Neutrophil (primary cell): ENCODE measurements around the gene ISL2.
A peak's percentile ranks its signal among the peaks of the same experiment; 100 is the strongest.
"Not testable (repeated sequence)": the region's sequence is repeated elsewhere in the genome, so short reads cannot be mapped to it uniquely, and the experiment has no call there.

Experiments used
- H3K27ac ChIP-seq: fragments of 200-600 bp; sonication (generic); 2 replicates; pipeline ENCODE4 v1.5.1; 2016; ENCODE audit warnings: mild to moderate bottlenecking, moderate library complexity
- H3K27me3 ChIP-seq: fragments of 200-600 bp; sonication (generic); 2 replicates; pipeline ENCODE4 v1.6.0; 2016; ENCODE audit warnings: mild to moderate bottlenecking
- H3K36me3 ChIP-seq: fragments of 200-600 bp; sonication (generic); 2 replicates; pipeline ENCODE4 v1.5.1; 2017
- H3K4me1 ChIP-seq, 2 experiments: fragments of 200-600 bp in 1 of 2; sonication (generic) in 1 of 2; 1 replicate in 1 of 2; 2 replicates in 1 of 2; pipeline versions ENCODE4 v1.5.1 to v1.6.1; 2013 to 2016; ENCODE audit warnings: low read depth in 1 of 2, low read length in 1 of 2, mild to moderate bottlenecking in 1 of 2, moderate library complexity in 1 of 2; ENCODE audit not compliant: control insufficient read depth in 1 of 2, insufficient read depth in 1 of 2
- H3K4me3 ChIP-seq, 2 experiments: fragments of 200-600 bp in 1 of 2; sonication (generic) in 1 of 2; 1 replicate in 1 of 2; 2 replicates in 1 of 2; pipeline ENCODE4 v1.5.1; 2013 to 2016; ENCODE audit warnings: low read depth in 1 of 2, low read length in 1 of 2, mild to moderate bottlenecking in 1 of 2, moderate library complexity in 1 of 2
- H3K9me3 ChIP-seq: fragments of 200-600 bp; sonication (generic); 2 replicates; pipeline ENCODE4 v1.5.1; 2016
- TF ChIP-seq, protein P1 (sequence below): fragments of 200-600 bp; sonication (generic); IDR thresholded peaks from 2 replicates; pipeline ENCODE4 v1.5.1; 2016; ENCODE audit warnings: antibody characterized with exemption

The ISL2 gene

DNA sequence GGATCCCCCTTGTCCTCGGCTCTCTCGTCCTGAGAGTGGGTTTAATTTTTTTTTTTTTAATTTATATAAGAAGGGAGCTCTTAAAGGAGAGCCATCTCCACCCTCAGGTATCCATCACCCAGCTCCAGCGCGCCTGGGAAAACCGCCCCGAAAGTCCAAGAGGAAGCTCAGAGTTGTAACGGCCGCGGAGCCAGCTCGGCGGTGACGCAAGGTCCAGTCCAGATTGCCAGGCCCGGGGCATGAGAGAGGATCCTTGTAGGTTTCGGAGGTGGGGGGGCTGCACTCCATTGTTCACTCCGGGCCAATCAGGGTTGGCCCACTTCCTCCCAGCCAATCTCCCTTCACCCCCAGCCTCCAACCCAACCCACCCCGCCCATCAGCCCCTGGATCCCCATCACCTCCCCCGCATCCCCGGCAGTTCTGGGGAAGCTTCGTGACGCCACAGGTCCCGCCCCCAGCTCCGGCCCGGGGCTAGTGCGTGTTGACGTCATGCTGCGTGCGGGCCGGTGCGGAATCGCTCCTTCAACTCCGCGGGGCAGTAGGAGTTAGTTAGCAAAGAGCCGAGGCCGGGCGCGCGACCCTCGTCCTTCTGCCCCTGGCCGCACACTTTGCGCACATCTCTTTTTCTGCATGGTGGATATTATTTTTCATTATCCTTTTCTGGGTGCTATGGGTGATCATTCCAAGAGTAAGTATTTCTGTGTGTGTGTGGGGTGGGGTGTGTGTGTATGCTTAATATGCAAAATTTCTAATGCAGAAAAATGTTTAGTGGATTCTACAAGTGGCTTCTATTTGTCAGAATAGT, at the start of gene ISL2:
Gene ISL2, plus strand, starts transcription at position 520 of the 805 bp plus-strand sequence. Its CDS starts 111 bp downstream, at position 631.
- no peaks in the 10 kb centered on the region for H3K9me3 ChIP-seq
- TF ChIP-seq, protein P1, sequence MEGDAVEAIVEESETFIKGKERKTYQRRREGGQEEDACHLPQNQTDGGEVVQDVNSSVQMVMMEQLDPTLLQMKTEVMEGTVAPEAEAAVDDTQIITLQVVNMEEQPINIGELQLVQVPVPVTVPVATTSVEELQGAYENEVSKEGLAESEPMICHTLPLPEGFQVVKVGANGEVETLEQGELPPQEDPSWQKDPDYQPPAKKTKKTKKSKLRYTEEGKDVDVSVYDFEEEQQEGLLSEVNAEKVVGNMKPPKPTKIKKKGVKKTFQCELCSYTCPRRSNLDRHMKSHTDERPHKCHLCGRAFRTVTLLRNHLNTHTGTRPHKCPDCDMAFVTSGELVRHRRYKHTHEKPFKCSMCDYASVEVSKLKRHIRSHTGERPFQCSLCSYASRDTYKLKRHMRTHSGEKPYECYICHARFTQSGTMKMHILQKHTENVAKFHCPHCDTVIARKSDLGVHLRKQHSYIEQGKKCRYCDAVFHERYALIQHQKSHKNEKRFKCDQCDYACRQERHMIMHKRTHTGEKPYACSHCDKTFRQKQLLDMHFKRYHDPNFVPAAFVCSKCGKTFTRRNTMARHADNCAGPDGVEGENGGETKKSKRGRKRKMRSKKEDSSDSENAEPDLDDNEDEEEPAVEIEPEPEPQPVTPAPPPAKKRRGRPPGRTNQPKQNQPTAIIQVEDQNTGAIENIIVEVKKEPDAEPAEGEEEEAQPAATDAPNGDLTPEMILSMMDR: peak; percentile 16
- peaks cover 63 to 66% of the 10 kb centered on the region in 2 experiments for H3K4me1 ChIP-seq
- peaks cover 7% of the 10 kb centered on the region for H3K36me3 ChIP-seq
- H3K27ac ChIP-seq: peak within 1 kb of the TSS; percentile 88
- peak within 1 kb of the TSS; percentile 71 to 89 for H3K4me3 ChIP-seq
- peaks cover 89% of the 10 kb centered on the region for H3K27me3 ChIP-seq

DNA sequence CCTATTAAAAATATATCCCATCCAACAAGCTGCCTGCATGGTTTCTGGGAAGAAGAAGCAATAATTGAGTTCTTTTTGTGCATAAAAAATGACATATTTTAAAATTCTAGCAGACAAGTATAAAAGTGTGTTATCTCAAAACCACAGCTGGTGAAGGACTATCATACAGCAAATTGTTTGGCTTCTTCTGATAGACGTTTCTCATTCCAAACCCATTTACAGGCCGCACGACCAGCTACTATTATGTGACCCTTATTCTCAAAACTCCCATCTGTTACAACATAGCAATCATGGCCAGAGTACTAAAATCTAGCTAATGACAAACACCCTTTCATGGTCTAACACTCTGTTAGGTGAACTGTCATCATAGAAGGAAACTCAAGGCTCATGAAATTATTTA, 47.0 kb upstream of the ISL2 start:
- no peaks in the 10 kb centered on the region for H3K9me3 ChIP-seq
- no peaks in the 10 kb centered on the region for H3K27me3 ChIP-seq
- peaks cover 40% of the 10 kb centered on the region for H3K36me3 ChIP-seq
- H3K4me3 ChIP-seq: no peak overlapping the region
- TF ChIP-seq, protein P1: no peak
- no peak overlapping the region for H3K27ac ChIP-seq
- no peaks in the 10 kb centered on the region for H3K4me1 ChIP-seq

DNA sequence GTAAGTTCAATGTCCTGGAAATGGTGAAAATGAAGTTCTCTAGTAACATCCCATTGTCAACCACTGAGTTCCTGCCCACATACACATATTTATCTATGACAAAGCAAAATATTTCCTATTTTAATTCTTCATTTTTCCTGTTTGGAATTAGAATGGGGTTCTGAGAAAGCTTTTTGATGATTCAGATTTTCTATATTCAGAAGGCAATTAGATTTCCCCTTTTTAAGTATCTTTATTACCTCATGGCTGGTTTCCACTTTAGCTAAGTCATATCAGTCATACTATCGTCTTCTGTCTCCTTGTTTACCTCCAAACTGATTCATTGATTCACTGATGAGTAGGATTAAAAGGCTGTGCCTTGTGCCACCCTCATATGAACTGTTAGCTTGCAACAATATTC, 43.2 kb upstream of the ISL2 start:
- Histone ChIP-seq H3K36me3 (peaks cover 13% of the 10 kb centered on the region), H3K4me1 (no peaks in the 10 kb centered on the region), H3K27ac (no peak overlapping the region), H3K9me3 (no peaks in the 10 kb centered on the region), H3K27me3 (no peaks in the 10 kb centered on the region), H3K4me3 (no peak overlapping the region)
- TF ChIP-seq, protein P1: no peak

DNA sequence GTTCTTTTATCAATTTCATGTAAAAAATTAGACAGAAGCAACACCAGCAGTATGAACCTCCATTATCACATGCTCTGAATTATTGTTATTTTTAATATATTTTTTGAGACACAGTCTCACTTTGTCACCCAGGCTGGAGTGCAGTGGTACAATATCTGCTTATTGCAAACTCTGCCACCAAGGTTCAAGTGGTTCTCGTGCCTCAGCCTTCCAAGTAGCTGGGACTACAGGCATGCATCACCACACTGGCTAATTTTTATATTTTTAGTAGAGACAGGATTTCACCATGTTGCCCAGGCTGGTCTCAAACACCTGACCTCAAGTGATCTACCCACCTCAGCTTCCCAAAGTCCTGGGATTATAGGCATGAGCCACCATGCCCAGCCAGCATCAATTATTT, 42.1 kb upstream of the ISL2 start:
- H3K27me3 ChIP-seq, H3K4me3 ChIP-seq, H3K9me3 ChIP-seq, H3K27ac ChIP-seq: not testable (repeated sequence)
- Histone ChIP-seq H3K4me1 (peaks cover 6 to 11% of the 10 kb centered on the region in 2 experiments), H3K36me3 (peaks cover 11% of the 10 kb centered on the region)

DNA sequence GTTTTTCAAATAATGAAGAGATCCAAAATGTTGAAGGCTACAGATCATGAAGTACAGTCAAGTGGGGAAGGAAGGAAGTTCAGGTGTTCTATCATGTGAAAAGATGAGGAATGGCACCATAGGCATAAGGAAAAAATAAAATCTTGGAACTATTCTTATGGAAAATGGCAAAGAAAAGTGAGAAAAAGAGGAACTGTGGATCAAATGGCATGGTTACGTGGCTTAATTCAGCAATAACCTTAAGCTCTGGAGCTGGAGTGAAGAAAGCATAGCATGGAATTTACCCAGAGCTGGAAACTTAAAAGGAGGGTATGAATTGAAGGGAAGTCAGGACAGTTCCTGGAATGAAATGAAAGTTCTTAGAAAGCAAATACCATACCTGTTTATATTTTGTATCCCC, 39.7 kb upstream of the ISL2 start:
- H3K27me3 ChIP-seq: no peaks in the 10 kb centered on the region
- H3K4me1 ChIP-seq: peaks cover 9 to 14% of the 10 kb centered on the region in 2 experiments
- no peaks in the 10 kb centered on the region for H3K9me3 ChIP-seq
- no peak overlapping the region for H3K4me3 ChIP-seq
- H3K27ac ChIP-seq: no peak overlapping the region
- TF ChIP-seq, protein P1: no peak
- peaks cover 5% of the 10 kb centered on the region for H3K36me3 ChIP-seq

DNA sequence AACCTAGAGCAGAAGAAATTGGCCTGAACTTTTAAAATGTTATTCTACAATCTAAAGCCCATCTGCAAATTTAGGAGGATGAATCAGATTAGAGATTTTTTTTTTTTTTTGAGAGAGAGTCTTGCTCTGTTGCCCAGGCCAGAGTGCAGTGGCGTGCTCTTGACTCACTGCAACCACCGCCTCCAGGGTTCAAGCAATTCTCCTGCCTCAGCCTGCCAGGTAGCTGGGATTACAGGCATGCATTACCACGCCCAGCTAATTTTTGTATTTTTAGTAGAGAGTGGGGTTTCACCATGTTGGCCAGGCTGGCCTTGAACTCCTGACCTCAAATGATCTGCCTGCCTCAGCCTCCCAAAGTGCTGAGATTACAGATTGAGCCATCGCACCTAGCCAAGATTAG, 38.6 kb upstream of the ISL2 start:
- H3K27me3 ChIP-seq, H3K4me3 ChIP-seq, H3K36me3 ChIP-seq, H3K9me3 ChIP-seq, H3K27ac ChIP-seq: not testable (repeated sequence)
- peaks cover 9 to 14% of the 10 kb centered on the region in 2 experiments for H3K4me1 ChIP-seq
